GM18867 (cell line): ENCODE measurements around the gene PNPT1.
"Not testable (repeated sequence)": the region's sequence is repeated elsewhere in the genome, so short reads cannot be mapped to it uniquely, and the experiment has no call there.

Experiments used
- ATAC-seq: cut with Tn5 transposase; IDR thresholded peaks from one replicate; pipeline ENCODE4 v1.9.1; 2021; ENCODE audit warnings: mild to moderate bottlenecking, moderate library complexity; ENCODE audit not compliant: unreplicated experiment

PNPT1 gene

DNA sequence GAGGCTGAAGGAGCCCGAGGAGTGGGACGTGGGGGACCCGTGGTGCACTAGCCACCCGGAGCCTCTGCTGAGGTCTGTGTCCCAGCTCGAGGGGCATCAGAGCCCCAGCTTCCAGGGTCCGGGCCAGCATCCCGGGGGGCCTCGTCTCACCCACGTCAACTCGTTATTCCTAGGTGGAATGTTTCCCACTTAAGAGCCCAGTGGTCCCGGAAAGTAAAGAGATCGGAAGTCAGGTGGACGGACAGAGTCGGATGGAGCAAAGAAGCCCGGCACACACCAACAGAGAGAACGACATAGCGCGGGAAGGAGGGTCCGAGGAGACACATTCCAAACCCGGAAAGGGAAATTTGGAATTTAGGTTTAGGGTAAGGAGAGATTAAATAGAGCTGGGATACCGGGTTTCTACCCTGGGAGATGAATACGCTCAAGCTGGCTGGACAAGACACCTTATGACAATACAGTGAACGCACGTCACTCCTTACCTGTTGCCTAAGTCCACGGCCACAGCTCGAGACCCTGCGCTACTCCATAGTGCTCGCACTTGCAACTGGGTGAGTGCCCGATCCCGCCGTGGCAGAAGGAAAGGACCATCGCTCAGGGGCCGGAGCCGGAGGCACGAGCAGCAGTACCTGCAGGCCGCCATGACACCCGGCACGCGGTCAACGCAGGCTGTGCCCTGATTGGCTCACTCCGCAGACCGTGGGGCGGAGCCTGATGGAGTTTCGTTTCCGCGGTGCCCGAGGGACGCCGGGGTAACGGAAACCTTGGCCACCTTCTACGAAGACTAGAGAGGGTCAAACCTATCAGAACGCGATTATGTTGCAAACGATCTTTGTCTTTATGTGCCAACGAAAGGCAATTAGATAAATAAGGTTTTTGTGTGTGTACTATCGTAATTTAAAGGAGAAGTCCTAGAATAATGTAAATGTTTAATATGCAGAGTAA is at the start of gene PNPT1:
PNPT1 (minus strand) TSS at position 664 of the 945 bp plus-strand sequence; CDS start at position 643, 21 bp downstream.
- ATAC-seq, result peak; percentile 100

DNA sequence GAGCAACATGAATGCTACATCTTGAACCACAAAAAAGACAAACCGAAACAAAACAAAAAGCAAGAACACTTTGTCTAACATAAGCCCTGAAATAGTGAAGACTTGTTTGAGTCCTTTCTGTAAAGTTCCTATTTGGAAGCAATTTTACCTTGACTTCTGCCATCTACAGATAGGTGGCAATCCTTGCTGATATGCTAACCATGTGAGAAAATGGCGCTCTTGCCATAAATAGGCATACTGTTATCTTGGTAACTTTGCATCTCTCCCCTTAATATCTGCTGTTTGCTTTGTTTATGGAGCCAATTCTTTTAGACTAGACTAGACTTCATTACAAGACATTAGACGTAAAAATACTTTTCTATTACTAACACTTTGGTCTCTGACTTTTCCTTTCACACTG is 49.4 kb upstream of the PNPT1 start:
- no peak for ATAC-seq

DNA sequence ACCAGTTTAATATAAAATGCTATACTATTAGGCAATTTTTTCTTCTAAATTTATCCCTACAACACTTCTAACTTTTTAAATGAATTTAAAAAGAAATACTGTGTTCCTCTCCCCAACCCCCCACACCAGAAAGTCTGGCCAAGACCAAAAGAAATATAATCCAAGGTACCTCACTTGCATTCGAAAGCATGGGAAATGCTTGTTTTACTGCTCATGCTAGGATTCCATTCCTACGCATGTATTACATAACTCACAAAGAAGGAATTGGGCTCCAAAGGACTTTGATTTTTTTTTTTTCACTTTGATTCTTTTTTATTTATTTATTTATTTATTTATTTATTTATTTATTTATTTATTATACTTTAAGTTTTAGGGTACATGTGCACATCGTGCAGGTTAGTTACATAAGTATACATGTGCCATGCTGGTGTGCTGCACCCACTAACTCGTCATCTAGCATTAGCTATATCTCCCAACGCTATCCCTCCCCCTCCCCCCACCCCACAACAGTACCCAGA is 42.4 kb upstream of the PNPT1 start:
- not testable (repeated sequence) for ATAC-seq

DNA sequence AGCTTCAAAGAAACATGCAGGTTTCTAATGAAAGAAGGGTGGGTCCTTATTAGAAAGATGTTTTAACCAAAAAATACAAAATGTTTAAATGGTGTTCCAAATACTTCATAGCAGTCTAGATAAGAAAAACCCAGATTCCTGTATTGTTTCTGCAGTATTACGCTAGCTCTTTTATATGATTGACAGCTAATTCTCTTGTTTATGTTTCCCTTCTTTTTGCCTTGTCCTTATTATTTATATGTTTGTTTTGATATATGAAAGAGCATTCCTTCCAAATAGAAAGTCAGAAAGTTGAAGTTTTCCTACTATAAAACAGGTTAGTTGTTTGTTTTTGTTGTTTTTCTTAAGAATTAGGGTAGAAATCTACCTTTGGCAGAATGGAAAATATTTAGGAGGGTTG is 41.1 kb upstream of the PNPT1 start:
- no peak for ATAC-seq

DNA sequence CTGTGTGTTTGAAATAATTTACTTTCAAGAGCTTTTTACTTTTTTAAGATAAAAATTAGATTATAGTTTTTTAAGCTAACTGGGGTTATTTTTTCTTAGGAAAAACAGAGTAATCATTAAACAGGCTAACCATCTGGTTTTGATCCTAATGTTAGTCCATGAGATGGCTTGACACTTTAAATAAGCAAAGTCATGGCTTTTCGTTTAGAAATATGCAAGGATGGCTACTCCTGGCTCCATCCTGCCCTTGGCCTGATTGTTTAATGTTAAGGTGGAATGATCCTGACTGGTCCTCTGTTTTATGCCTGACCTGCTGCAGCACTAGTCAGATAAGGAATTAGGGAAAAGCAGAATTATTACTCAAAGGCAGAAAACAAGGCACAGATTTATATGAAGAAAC is 39.7 kb upstream of the PNPT1 start:
- no peak for ATAC-seq

DNA sequence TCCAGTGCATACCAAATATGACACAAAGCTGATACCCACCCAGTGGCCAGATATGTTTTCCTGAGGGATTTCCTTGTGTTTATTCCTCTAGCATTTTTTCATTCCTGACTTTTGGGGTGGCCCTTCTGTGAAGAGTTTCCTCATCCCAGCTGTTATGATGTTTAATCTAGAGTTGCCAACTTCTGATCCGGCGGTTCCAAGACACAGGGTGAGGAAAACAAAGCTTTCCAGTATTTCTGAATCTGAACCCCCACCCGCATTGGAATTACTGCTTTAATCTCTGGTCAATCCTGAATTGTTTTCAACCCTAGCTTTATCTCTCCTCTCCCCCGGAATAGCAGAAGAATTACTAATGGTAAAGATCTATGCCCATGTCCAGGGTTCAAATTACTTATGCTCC is 39.2 kb upstream of the PNPT1 start:
- no peak for ATAC-seq

DNA sequence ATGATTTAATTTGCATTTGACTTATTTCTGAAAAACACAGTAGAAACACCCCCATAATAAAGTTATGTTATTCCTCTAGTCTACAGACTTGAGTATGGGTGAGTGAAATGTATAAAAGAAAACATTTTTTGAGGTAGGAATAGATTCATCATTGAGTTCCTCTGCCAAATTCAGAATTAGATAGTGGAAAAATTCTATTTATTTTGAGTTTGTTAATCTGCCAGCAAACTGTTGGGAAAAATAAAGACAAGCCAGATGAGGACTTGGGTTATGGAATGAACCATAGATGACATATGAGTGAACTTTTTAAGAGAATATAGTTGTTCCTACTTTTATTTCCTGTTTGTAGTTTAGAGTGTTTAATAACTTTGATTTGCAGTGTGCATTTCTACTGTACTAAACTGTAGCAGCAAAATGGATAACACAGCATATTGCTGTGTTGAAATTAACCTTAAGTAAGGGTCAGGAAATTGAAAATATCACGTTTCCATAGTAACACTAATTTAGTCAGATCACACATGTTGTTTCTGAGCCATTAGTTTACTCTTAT is 35.6 kb upstream of the PNPT1 start:
- ATAC-seq, result no peak

DNA sequence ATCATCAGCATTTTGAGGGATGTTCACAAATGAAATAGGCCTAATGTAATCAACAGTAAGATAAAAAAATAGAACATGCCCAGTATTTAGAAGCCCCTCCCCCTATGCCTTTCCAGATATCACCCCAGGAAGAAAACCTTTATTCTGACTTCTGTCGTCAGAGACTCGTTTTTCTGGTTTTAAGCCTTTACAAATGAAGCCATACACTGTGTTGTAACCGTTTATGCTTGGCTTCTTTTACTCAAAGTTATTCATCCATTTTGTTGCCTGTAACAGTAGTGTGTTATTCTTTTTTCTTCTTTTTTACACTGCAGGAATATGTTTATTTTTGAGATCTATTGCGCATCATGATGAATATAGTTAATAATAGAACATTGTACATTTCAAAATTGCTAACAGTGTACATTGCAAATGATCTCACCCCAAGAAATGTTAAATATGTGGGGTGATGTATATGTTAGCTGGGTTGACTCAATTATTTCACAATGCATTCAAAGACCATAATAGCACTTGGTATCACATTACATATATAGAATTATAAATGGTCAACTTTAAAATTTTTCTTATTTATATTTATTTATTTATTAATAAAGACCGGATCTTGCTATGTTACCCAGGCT is 28.1 kb upstream of the PNPT1 start:
- ATAC-seq, result no peak

DNA sequence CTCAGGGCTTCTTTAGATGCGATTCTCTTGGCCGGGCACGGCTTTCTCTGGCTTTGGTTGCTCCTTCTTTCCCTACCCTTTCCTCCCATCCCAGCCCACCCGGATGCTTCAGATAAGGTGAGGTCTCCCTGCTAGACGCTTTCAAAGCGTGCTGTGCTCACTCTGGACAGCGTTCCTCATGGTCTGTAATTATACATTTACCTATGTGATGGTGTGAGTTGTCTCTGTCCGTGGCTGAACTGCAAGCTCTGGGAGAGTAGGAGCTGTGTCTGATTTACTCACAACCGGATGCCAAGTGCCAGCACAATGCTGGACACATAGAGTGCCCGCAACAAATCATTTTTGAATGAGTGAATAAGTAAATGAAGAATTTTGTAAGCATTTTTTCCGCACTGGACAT is 26.8 kb upstream of the PNPT1 start:
- ATAC-seq, result no peak

DNA sequence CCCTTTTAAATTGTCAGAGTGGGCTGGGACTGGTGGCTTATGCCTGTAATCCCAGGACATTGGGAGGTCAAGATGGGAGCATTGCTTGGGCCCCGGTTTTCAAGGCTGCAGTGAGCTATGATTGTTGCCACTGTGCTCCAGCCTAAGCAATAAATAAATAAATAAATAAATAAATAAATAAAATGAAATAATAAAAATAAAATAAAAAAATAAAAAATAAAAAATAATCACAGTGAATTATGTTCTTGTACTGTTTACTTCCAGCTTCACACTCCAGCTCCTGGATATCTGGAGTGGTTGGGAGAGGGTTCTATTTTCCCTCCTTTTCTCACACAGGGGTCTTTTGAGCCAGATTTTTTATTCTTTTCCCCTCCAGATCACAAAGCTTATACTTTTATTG is 26.2 kb upstream of the PNPT1 start:
- ATAC-seq, result no peak

DNA sequence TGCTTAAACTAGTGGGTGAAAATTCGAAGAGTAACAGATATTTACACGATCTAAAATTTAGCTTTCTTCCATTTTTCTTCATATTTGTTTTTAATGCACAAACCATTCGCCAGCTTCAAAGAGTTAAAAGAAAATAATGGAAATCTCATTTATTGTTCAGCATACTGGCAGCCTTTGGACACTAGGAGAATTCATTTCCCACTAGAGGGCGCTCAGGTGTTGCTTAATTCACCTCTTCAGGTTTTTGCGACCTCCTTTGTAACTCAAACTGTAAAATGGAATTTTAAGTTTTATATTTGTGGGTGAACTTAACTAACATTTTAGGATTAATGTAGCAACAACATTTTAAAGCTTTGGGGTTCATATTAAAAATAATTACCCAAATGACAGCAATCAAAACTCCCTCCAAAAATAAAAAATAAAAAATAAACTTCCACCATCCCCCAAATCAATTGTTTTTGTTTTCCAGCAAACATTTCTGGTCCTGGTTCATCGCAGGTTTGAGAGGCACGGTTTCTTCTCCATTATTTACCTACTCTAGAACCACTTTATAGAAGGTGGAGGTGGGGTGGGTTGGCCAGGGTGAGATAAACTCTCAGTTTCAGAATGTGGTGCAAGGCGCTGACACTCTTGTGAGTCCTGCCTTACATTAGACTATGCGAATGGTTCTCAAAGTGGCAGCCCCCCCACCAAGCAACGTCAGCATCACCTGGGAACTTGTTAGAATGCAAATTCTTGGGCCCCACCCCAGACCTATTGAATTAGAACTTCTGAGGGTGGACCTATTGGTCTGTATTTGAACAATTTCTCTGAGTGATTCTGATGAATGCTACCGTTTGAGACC is 24.7 kb upstream of the PNPT1 start:
- ATAC-seq, result peak; percentile 93

DNA sequence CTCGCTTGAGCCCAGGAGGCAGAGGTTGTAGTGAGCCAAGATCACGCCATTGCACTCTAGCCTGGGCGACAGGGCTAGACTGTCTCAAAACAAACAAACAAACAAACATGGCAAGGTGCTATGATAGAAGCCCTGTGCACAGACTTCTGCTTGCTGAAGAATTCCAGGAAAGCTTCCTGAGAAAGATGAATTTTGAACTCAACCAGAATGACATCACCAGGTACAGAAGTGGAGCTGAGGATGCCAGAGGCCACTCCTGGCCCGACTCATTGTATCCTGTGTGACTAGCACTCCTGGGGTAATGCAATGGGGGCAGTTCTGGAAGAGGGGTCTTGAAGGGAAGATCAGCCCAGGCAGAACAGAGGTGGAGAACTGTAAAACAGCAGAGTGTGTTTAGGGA is 22.0 kb upstream of the PNPT1 start:
- ATAC-seq, result no peak

DNA sequence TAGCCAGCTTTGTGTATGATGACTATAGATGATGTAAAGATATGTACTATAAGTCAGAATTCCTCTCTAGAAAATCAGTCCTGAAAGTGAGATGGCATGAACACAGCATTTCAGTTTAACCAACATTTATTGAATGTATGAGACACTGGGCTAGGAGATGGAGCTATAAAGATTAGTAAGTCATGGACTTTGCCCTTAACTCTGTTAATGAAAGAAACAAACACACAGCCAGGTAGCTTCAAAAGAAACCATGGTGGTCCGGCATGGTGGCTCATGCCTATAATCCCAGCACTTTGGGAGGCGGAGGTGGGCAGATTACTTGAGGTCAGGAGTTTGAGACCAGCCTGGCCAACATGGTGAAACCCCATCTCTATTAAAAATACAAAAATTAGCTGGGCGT is 21.5 kb upstream of the PNPT1 start:
- ATAC-seq, result not testable (repeated sequence)

DNA sequence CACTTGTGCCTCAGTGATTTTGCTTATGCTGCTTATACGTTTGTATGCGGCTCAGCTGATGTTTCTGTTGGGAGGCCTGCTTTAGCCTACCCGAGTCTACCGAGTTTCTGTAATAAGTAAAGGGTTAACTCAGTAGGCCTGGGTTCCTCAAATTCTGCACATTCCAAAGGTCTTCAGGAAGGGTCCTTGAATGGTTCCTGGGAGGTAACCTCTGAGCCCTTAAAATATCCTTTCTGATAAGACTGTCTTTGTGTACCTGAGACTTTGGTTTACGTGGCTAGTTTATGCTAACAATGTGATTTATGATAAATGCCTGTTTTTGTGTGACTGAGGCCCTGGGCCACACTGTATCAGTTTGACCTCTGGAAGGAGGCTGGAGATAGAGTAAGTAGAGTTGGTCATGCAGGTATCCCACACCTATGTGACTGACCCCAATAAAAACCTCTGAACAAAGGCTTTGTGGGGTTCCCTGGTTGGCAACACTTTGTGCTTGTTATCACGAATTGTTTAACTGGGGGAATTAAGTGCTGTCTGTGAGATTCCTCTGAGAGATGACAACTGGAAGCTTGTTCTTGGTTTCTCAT is 18.9 kb upstream of the PNPT1 start:
- no peak for ATAC-seq

DNA sequence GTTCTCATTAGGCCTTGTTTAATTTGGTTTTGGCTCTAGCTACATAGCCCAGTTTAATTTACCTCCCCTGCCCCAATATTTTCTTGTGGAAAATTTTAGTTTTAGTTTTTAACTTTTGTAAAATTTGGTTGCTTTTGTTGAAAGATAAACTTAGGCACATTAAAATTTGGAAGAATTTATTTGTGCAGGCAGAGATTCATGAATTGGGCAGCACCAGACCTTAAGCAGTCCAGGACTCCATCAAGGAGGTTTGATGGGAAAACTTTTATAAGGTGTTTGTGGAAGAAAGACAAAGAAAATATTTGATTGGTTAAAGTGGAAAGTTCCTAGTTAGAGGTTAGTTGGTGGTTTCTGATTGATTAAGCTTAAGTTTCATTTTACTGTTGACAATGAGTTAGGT is 16.4 kb upstream of the PNPT1 start:
- ATAC-seq, result no peak

DNA sequence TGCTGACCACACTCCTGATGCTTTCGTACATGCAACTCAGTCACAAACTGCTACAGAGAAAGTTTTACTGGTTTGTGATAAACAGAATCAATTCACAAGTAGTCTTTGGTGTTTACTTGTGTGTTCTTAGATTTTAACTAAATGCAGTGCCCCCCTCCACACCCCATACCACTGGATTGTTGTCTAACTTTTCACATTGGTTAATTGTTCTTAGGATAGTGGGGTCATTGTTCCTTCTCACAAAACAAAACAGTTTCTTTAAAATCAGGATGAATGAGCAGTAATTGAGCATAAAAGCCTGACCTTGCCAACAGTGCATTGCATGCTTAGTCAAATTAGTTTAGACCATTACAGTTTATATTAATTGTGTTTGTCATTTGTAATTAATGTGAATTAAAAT is 14.1 kb upstream of the PNPT1 start:
- no peak for ATAC-seq

DNA sequence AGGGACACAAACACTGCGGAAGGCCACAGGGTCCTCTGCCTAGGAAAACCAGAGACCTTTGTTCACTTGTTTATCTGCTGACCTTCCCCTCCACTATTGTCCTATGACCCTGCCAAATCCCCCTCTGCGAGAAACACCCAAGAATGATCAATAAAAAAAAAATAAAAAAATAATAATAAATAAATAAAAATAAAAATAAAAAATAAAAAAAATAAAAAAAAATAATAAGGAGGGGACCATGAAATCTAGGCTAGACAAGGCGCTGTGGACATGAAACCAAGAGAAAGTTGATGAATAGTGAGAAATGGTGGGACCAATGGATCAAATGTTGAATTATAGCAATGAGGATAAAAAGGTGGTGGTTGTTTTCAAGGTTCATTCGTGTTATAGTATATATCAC is 12.6 kb upstream of the PNPT1 start:
- not testable (repeated sequence) for ATAC-seq

DNA sequence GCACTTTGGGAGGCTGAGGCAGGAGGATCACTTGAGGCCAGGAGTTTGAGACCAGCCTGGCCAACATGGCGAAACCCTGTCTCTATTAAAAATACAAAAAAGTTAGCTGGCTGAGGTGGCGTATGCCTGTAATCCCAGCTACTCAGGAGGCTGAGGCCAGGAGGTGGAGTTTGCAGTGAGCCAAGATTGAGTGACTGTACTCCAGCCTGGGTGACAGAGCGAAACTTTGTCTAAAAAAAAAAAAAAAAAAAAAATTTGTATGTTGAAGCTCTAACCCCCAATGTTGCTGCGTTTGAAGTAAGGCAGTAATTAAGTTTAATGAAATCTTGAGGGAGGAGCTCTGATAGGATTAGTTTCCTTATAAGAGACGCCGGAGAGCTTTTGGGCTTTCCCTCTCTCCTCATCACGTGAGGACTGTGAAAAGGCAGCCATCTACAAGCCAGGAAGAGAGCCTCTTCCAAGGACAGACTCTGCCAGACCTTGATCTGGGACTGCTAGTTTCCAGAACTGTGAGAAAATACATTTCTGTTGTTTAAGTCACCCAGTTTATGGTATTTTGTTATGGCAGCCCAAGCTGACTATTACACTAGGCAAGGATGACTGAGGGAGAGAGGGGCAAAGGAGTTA is 11.5 kb upstream of the PNPT1 start:
- ATAC-seq, result no peak

DNA sequence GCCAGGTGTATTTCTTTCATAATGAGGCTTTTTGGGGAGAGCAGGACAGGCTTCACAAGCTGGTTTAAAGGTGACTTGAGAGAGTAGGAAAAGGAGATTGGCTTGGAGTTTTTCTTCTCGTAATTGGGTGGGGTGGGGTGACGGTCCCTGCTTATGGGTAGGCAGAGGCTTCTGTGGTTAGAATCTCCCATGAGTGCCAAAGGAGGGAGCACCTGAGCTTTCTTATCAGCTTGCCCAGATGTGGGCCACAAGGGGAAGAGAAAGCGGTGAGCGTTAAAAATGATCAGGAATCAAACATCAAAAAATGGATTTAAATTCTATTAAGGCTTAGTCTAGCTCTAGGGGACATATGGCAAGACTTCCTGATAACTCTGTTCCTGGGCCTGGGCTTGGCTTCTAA is 9.7 kb upstream of the PNPT1 start:
- ATAC-seq, result no peak

DNA sequence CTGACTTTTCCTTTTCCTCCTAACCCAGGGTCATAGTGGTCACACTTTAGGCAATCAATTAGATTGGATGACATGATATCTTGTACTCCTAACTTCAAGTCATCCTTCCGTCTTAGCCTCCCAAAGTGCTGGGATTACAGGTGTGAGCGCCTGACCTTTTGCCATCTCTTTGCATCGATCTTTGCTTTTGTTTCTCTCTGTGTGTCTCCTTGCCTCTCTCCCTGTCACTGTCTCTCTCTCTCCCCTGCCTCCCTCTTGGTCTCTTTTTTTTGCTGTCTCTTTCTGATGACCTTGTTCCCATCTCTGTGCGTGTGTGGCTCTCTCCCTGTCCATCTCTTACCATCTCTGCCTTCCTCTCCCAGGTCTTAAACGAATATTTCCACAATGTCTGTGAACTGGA is 904 bp downstream of the PNPT1 start:
- not testable (repeated sequence) for ATAC-seq
